Panc1 (cell line): ENCODE results near the gene ZNF248. TPM values are rescaled to one million over a fixed set of nuclear protein-coding genes. Genes with fewer than 3 reads are reported as not detected.

Experiments
- ATAC-seq: fragments of 200-7000 bp; cut with Tn5 transposase; 2 replicates; pipeline ENCODE4 v1.9.1; 2020; ENCODE audit warnings: mild to moderate bottlenecking, moderate library complexity
- BruUV-seq: library from RNA; stranded (reverse); fragments of 400-500 nt; replicated peaks from 2 replicates; lab custom pipeline; 2021; lab: Mats Ljungman, UMichigan
- CTCF ChIA-PET: fragments of 300-600 bp; sonication (Branson Sonifier 250); formaldehyde crosslinking; loops from one replicate; lab custom pipeline; 2022; ENCODE audit warnings: antibody characterized with exemption; lab: Charles Lee
- POLR2A ChIA-PET: fragments of 300-600 bp; sonication (Branson Sonifier 250); formaldehyde crosslinking; loops from one replicate; lab custom pipeline; 2022; ENCODE audit warnings: antibody characterized with exemption; lab: Charles Lee
- DNase-seq: peaks from one replicate; pipeline ENCODE4 v3.0.0-alpha.2; 2010; ENCODE audit warnings: low read depth, low spot score
- H3K27ac ChIP-seq: 2 replicates; pipeline ENCODE4 v1.5.1; 2011; ENCODE audit warnings: mild to moderate bottlenecking, low read length, inconsistent platforms
- H3K27me3 ChIP-seq: fragments of 200-500 bp; sonication (Bioruptor generic); 2 replicates; pipeline ENCODE4 v1.6.0; 2014; ENCODE audit warnings: low read length, inconsistent platforms; ENCODE audit not compliant: control insufficient read depth, insufficient read depth
- H3K36me3 ChIP-seq: fragments of 200-500 bp; sonication (Bioruptor generic); 2 replicates; pipeline ENCODE4 v1.5.1; 2014; ENCODE audit warnings: inconsistent platforms, mild to moderate bottlenecking, low read length, moderate library complexity; ENCODE audit not compliant: control insufficient read depth, insufficient read depth
- H3K4me1 ChIP-seq: 2 replicates; pipeline ENCODE4 v1.5.1; 2011; ENCODE audit warnings: inconsistent platforms, mild to moderate bottlenecking, low read length, moderate library complexity; ENCODE audit not compliant: control insufficient read depth, insufficient read depth
- H3K4me3 ChIP-seq, 2 experiments: 2 replicates each; pipeline ENCODE4 v1.5.1; 2011 to 2012; ENCODE audit warnings: low read depth in 2 of 2, low read length in 2 of 2, mild to moderate bottlenecking in 2 of 2, inconsistent platforms in 1 of 2, moderate library complexity in 1 of 2
- H3K9me3 ChIP-seq: fragments of 200-500 bp; sonication (Bioruptor generic); 2 replicates; pipeline ENCODE4 v1.5.1; 2014; ENCODE audit warnings: low read depth, mild to moderate bottlenecking, inconsistent platforms, low read length, moderate library complexity; ENCODE audit not compliant: control insufficient read depth, insufficient read depth
- POLR2AphosphoS5 ChIP-seq: IDR thresholded peaks from 2 replicates; pipeline ENCODE4 v1.6.1; 2012; ENCODE audit warnings: mild to moderate bottlenecking, low read depth, low read length, moderate library complexity
- SIN3A ChIP-seq: IDR thresholded peaks from 2 replicates; pipeline ENCODE4 v1.6.1; 2012; ENCODE audit warnings: low read depth, mild to moderate bottlenecking, low read length, moderate library complexity, borderline replicate concordance; ENCODE audit not compliant: insufficient read depth
- TCF7L2 ChIP-seq: IDR thresholded peaks from 2 replicates; pipeline ENCODE4 v1.6.1; 2011; ENCODE audit warnings: mild to moderate bottlenecking, low read depth, low read length, inconsistent platforms
- in situ Hi-C: cut with HindIII; loops from 2 replicates; pipeline ENCODE4 v1.10.0; 2016; ENCODE audit warnings: low sequenced_read_pairs, low pct_unique_long_range_greater_than_20kb
- intact Hi-C: fragments of 100-400 bp; cut with micrococcal nuclease; formaldehyde crosslinking; loops from one replicate; pipeline ENCODE4 v1.10.0; 2022; ENCODE audit not compliant: unreplicated experiment
- total RNA-seq: library from RNA; stranded (reverse); gene quantifications from one replicate; pipeline ENCODE4 v1.2.1, GENCODE V29; 2021; ENCODE audit not compliant: unreplicated experiment
- TF ChIP-seq, protein P1 (sequence below): fragments of 450-650 bp; IDR thresholded peaks from 2 replicates; pipeline ENCODE4 v1.5.1; 2017; ENCODE audit warnings: mild to moderate bottlenecking
- TF ChIP-seq, protein P2 (sequence below), 2 experiments: IDR thresholded peaks; 2 replicates each; pipeline ENCODE4 v1.6.1; 2011 to 2012; ENCODE audit warnings: low read depth in 2 of 2, control low read depth in 1 of 2, low read length in 1 of 2, mild to moderate bottlenecking in 1 of 2, moderate library complexity in 1 of 2; ENCODE audit not compliant: insufficient read depth in 1 of 2

ZNF248 gene
- total RNA-seq, 1 experiment from 2014 or later: 8.1 TPM

DNA sequence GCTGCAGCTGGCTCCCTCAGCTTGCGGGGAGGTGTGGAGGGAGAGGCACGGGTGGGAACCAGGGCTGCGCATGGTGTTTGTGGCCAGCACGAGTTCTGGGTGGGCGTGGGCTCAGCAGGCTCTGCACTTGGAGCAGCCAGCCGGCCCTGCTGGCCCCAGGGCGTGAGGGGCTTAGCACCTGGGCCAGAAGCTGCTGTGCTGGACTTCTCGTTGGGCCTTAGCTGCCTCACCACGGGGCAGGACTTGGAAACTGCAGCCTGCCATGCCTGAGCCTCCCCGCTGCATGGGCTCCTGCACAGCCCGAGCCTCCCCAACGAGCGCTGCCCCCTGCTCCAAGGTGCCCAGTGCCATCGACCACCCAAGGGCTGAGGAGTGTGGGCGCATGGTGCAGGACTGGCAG, 120.1 kb downstream of the ZNF248 start:
- ATAC-seq: no peak
- CTCF ChIA-PET: no interaction called here

DNA sequence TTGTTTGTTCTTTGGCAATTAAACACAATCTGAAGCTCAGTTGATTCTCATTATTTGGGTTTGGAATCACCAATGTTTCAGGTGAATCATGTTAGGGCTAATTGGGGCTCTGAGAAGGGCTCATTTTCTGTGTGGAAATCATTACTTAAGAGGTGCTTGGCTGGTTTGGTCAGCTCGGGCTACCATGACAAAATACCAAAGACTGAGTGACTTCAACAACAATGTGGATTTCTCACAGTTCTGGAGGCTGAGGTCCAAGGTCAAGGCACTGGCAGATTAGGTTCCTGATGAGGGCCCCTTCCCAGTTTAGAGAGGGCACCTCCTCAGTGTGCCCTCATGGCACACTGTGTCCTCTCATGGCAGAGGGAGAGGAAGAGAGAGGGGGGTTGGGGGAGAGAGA, 121.3 kb downstream of the ZNF248 start:
- Histone ChIP-seq H3K4me3 (no peak overlapping the region), H3K36me3 (no peaks in the 10 kb centered on the region), H3K4me1 (no peaks in the 10 kb centered on the region), H3K27me3 (no peaks in the 10 kb centered on the region), H3K27ac (no peak overlapping the region), H3K9me3 (no peaks in the 10 kb centered on the region)
- ChIA-PET POLR2A (no interaction called here), CTCF (no interaction called here)
- BruUV-seq: no TSS peak
- in situ Hi-C loops (no loop called here), intact Hi-C loops (no loop called here)
- no peak for TF ChIP-seq POLR2AphosphoS5
- TF ChIP-seq, protein P1, sequence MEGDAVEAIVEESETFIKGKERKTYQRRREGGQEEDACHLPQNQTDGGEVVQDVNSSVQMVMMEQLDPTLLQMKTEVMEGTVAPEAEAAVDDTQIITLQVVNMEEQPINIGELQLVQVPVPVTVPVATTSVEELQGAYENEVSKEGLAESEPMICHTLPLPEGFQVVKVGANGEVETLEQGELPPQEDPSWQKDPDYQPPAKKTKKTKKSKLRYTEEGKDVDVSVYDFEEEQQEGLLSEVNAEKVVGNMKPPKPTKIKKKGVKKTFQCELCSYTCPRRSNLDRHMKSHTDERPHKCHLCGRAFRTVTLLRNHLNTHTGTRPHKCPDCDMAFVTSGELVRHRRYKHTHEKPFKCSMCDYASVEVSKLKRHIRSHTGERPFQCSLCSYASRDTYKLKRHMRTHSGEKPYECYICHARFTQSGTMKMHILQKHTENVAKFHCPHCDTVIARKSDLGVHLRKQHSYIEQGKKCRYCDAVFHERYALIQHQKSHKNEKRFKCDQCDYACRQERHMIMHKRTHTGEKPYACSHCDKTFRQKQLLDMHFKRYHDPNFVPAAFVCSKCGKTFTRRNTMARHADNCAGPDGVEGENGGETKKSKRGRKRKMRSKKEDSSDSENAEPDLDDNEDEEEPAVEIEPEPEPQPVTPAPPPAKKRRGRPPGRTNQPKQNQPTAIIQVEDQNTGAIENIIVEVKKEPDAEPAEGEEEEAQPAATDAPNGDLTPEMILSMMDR: no peak
- TF ChIP-seq, protein P2, sequence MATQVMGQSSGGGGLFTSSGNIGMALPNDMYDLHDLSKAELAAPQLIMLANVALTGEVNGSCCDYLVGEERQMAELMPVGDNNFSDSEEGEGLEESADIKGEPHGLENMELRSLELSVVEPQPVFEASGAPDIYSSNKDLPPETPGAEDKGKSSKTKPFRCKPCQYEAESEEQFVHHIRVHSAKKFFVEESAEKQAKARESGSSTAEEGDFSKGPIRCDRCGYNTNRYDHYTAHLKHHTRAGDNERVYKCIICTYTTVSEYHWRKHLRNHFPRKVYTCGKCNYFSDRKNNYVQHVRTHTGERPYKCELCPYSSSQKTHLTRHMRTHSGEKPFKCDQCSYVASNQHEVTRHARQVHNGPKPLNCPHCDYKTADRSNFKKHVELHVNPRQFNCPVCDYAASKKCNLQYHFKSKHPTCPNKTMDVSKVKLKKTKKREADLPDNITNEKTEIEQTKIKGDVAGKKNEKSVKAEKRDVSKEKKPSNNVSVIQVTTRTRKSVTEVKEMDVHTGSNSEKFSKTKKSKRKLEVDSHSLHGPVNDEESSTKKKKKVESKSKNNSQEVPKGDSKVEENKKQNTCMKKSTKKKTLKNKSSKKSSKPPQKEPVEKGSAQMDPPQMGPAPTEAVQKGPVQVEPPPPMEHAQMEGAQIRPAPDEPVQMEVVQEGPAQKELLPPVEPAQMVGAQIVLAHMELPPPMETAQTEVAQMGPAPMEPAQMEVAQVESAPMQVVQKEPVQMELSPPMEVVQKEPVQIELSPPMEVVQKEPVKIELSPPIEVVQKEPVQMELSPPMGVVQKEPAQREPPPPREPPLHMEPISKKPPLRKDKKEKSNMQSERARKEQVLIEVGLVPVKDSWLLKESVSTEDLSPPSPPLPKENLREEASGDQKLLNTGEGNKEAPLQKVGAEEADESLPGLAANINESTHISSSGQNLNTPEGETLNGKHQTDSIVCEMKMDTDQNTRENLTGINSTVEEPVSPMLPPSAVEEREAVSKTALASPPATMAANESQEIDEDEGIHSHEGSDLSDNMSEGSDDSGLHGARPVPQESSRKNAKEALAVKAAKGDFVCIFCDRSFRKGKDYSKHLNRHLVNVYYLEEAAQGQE (IDR thresholded peaks at IDR 0.05; ENCODE audit: insufficient read depth in 1 of 2, low read depth in 2 of 2, low read length in 1 of 2): no peak
- TF ChIP-seq TCF7L2: no peak
- TF ChIP-seq SIN3A: no peak
- ATAC-seq (no peak), DNase-seq (no peak)

More for the DNA sequence above, 120.1 kb downstream of the ZNF248 start:
- in situ Hi-C loops (no loop called here), intact Hi-C loops (no loop called here)
- H3K36me3 ChIP-seq: no peaks in the 10 kb centered on the region
- no peaks in the 10 kb centered on the region for H3K4me1 ChIP-seq
- no peaks in the 10 kb centered on the region for H3K27me3 ChIP-seq
- POLR2A ChIA-PET: no interaction called here
- no TSS peak for BruUV-seq
- no peaks in the 10 kb centered on the region for H3K9me3 ChIP-seq
- TF ChIP-seq, protein P1: no peak
- TF ChIP-seq POLR2AphosphoS5: no peak
- no peak for TF ChIP-seq TCF7L2
- no peak overlapping the region for H3K27ac ChIP-seq
- H3K4me3 ChIP-seq: no peak overlapping the region
- no peak for DNase-seq
